ENCODE measurements around the gene HEPHL1. TPM values are rescaled to one million over a fixed set of nuclear protein-coding genes. Genes with fewer than 3 reads are reported as not detected.

Gene HEPHL1
- total and polyA plus RNA-seq, 2 donors (not counting 1 experiment from before 2014, with no cell fraction given): not detected

DNA sequence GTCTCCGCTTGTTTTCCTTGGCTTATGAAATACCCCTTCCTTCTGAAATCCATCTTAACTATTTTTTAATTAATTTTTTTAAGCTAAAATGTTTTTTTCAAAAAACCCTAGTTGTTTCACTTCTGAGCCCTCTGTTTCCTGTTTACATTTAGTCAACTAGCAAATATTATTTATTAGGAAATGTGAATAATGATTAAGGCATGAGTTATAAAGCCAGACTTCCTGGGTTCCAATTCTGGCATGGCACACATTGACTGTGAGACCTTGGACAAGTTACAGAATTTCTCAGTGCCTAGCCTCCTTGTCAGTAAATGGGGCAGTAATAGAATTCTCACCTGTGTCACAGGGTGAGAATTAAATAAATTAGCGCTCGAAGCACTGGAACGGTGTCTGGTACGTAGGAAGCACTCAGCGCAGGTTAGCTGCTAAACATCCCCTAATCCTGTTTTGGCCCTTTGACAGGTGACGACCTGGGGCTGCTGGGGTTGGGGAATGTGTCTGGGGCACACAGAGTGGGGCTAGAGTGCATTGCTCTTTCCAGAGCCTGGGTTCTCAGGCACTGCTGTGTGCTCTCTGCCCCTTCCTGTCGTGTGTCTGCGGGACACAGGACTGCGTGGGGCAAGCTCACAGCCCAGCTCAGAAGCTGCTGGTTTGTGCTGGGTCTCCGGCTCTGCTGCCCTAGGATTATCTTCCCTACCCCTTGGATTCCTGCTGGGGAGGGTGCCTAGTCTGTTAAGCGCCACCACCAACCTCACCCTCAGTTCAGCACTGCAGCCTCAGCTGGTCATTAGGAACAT lies 120.6 kb downstream of the HEPHL1 start:
- H3K36me3 ChIP-seq (ENCODE audit: control insufficient read depth, insufficient read depth, low read length): no peaks in the 10 kb centered on the region
- no peaks in the 10 kb centered on the region for H3K27me3 ChIP-seq (ENCODE audit: control insufficient read depth, insufficient read depth, low read length)
- no peaks in the 10 kb centered on the region for H4K20me1 ChIP-seq (ENCODE audit: control insufficient read depth, extremely low read depth, insufficient read depth, low read length)
- peaks cover 86% of the 10 kb centered on the region for H3K79me2 ChIP-seq (ENCODE audit: control insufficient read depth, insufficient read depth, low read length)
- H3K9ac ChIP-seq (ENCODE audit: insufficient read depth, low read length): no peak overlapping the region
- H3K4me1 ChIP-seq (ENCODE audit: control insufficient read depth, extremely low read depth, insufficient read depth, low read length): peaks cover 10% of the 10 kb centered on the region
- DNase-seq (ENCODE audit: low read depth in 2 of 2): no peak
- H3K9me3 ChIP-seq (ENCODE audit: control insufficient read depth, insufficient read depth, low read depth, low read length): no peaks in the 10 kb centered on the region
- no peak overlapping the region for H2AFZ ChIP-seq (ENCODE audit: low read length)
- TF ChIP-seq CTCF (conservative IDR thresholded peaks at IDR 0.05 in 1 of 2, IDR thresholded peaks at IDR 0.05 in 1 of 2; ENCODE audit: low read depth in 1 of 2, low read length in 2 of 2) (no peak), EZH2 (IDR thresholded peaks at IDR 0.05; ENCODE audit: low read length, missing control alignments) (no peak)
- H3K4me3 ChIP-seq (replicated peaks in 1 of 4; ENCODE audit: control extremely low read depth in 1 of 4, insufficient read depth in 1 of 4, low read depth in 3 of 4, low read length in 4 of 4): no peak overlapping the region
- peak overlapping the region; percentile 19 for H3K4me2 ChIP-seq (ENCODE audit: extremely low read depth, insufficient read depth, low read length)
- no peak overlapping the region for H3K27ac ChIP-seq (ENCODE audit: insufficient read depth, low read length)

DNA sequence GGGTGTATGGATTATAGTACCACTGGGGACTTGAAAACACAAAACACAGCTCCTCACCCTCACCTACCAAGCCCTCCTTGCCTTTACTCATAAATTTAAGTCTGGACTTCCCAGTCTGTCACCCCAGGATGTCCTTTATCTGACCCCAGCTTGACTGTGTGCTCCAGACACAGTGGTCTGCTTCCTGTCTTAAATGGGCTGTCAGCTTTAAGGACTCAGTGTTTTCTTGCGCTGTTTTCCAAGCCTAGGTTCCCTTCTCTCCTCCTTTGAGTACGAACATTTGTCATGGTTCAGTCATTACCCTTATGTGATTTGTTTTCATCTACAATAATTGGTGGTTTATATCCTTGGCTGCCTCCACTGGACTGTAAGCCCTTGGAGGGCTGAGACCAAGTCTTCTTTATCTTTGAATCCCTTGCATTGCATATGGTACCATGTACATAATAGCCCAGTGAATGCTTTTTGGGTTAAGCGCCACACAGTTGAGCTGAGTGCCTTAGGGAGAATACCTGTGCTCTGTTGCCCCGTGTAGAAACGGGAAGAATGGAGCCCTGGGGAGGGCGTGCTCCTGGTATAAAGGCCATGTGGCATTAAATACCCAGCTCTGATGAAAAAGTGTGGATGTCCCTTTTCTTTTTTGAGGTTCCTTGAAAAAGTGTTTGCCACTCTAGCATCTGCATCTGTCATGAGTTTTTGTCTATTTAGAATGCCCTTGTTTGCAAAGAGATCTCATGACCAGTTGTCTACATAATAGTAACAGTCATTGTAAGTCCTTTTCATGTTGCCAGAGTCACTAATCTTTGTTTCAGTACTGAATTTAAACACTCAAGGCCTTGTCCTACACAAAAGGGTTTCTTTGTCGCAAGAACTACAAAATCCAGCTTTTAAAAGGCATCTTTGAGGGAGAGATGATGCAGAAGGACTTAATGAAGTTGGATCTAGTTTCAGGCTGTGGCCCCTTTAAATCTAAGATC lies 121.4 kb downstream of the HEPHL1 start:
- no peak overlapping the region for H2AFZ ChIP-seq (ENCODE audit: low read length)
- peak in 1 of 2 donors; percentile 62 for DNase-seq (ENCODE audit: low read depth in 2 of 2)
- H3K36me3 ChIP-seq (ENCODE audit: control insufficient read depth, insufficient read depth, low read length): no peaks in the 10 kb centered on the region
- H3K4me1 ChIP-seq (ENCODE audit: control insufficient read depth, extremely low read depth, insufficient read depth, low read length): peaks cover 10% of the 10 kb centered on the region
- H3K79me2 ChIP-seq (ENCODE audit: control insufficient read depth, insufficient read depth, low read length): peaks cover 84% of the 10 kb centered on the region
- no peaks in the 10 kb centered on the region for H4K20me1 ChIP-seq (ENCODE audit: control insufficient read depth, extremely low read depth, insufficient read depth, low read length)
- H3K27me3 ChIP-seq (ENCODE audit: control insufficient read depth, insufficient read depth, low read length): no peaks in the 10 kb centered on the region
- no peak overlapping the region for H3K4me2 ChIP-seq (ENCODE audit: extremely low read depth, insufficient read depth, low read length)
- no peak overlapping the region for H3K4me3 ChIP-seq (replicated peaks in 1 of 4; ENCODE audit: control extremely low read depth in 1 of 4, insufficient read depth in 1 of 4, low read depth in 3 of 4, low read length in 4 of 4)
- no peak overlapping the region for H3K9ac ChIP-seq (ENCODE audit: insufficient read depth, low read length)
- TF ChIP-seq CTCF (conservative IDR thresholded peaks at IDR 0.05 in 1 of 2, IDR thresholded peaks at IDR 0.05 in 1 of 2; ENCODE audit: low read depth in 1 of 2, low read length in 2 of 2) (no peak), EZH2 (IDR thresholded peaks at IDR 0.05; ENCODE audit: low read length, missing control alignments) (no peak)
- no peak overlapping the region for H3K27ac ChIP-seq (ENCODE audit: insufficient read depth, low read length)
- H3K9me3 ChIP-seq (ENCODE audit: control insufficient read depth, insufficient read depth, low read depth, low read length): no peaks in the 10 kb centered on the region

DNA sequence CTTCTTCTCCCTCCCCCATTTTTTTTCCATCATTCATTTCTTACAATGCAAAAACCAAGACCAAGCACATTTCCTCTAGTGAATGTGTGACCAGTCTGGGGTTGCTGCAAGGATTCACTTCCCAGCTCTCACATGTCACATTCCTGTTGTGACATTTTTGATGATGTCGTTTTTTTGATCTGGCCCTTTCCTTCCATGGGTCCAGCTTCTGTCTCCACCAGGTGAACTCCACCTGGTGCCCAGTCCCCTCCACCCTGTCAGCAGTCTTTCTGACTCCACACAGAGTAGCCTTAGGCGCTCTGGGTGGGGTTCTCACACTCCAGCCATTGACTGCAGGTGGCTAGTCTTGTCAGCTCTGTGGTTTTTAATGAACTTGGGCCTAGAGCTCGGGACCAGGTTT lies 123.1 kb downstream of the HEPHL1 start:
- Histone ChIP-seq H3K27ac (ENCODE audit: insufficient read depth, low read length) (no peak overlapping the region), H3K4me2 (ENCODE audit: extremely low read depth, insufficient read depth, low read length) (no peak overlapping the region), H3K4me3 (replicated peaks in 1 of 4; ENCODE audit: control extremely low read depth in 1 of 4, insufficient read depth in 1 of 4, low read depth in 3 of 4, low read length in 4 of 4) (no peak overlapping the region), H3K27me3 (ENCODE audit: control insufficient read depth, insufficient read depth, low read length) (no peaks in the 10 kb centered on the region), H3K9ac (ENCODE audit: insufficient read depth, low read length) (no peak overlapping the region), H4K20me1 (ENCODE audit: control insufficient read depth, extremely low read depth, insufficient read depth, low read length) (no peaks in the 10 kb centered on the region), H2AFZ (ENCODE audit: low read length) (no peak overlapping the region), H3K9me3 (ENCODE audit: control insufficient read depth, insufficient read depth, low read depth, low read length) (no peaks in the 10 kb centered on the region), H3K36me3 (ENCODE audit: control insufficient read depth, insufficient read depth, low read length) (no peaks in the 10 kb centered on the region), H3K4me1 (ENCODE audit: control insufficient read depth, extremely low read depth, insufficient read depth, low read length) (peaks cover 10% of the 10 kb centered on the region), H3K79me2 (ENCODE audit: control insufficient read depth, insufficient read depth, low read length) (peaks cover 74% of the 10 kb centered on the region)
- TF ChIP-seq CTCF (conservative IDR thresholded peaks at IDR 0.05 in 1 of 2, IDR thresholded peaks at IDR 0.05 in 1 of 2; ENCODE audit: low read depth in 1 of 2, low read length in 2 of 2) (no peak), EZH2 (IDR thresholded peaks at IDR 0.05; ENCODE audit: low read length, missing control alignments) (no peak)
- DNase-seq (ENCODE audit: low read depth in 2 of 2): no peak
